Measurements from ENCODE around the gene DCTPP1. TPM values are rescaled to one million over a fixed set of nuclear protein-coding genes. Genes with fewer than 3 reads are reported as not detected.
"Not testable (repeated sequence)": the region's sequence is repeated elsewhere in the genome, so short reads cannot be mapped to it uniquely, and the experiment has no call there.

The DCTPP1 gene
- total RNA-seq, 1 donor from 2014 or later, result 14.5 TPM

GRCh38 chr16:30398661-30399434 lies 31.0 kb downstream of the DCTPP1 start:
- no peaks in the 10 kb centered on the region for H3K27me3 ChIP-seq
- peak overlapping the region; percentile 88 for H3K27ac ChIP-seq
- H3K4me1 ChIP-seq, result peaks cover 53% of the 10 kb centered on the region
- intact Hi-C loops (cut with DNase I), result no loop called here
- DNase-seq (ENCODE audit: extremely low spot score in 2 of 2), result no peak
- TF ChIP-seq POLR2A (IDR thresholded peaks at IDR 0.05), result no peak
- TF ChIP-seq POLR2AphosphoS5 (IDR thresholded peaks at IDR 0.05; ENCODE audit: insufficient read depth in 1 of 2, low read depth in 1 of 2), result no peak
- no peak for TF ChIP-seq CTCF (IDR thresholded peaks at IDR 0.05)
- H3K36me3 ChIP-seq, result no peaks in the 10 kb centered on the region
- H3K4me3 ChIP-seq, result no peak overlapping the region
- no peaks in the 10 kb centered on the region for H3K9me3 ChIP-seq

GRCh38 chr16:30397776-30398660 lies 31.8 kb downstream of the DCTPP1 start:
- Histone ChIP-seq H3K27me3 (no peaks in the 10 kb centered on the region), H3K4me1 (peaks cover 53% of the 10 kb centered on the region), H3K36me3 (no peaks in the 10 kb centered on the region), H3K9me3 (no peaks in the 10 kb centered on the region), H3K4me3 (no peak overlapping the region), H3K27ac (no peak overlapping the region)
- intact Hi-C loops (cut with DNase I), result no loop called here
- TF ChIP-seq CTCF (IDR thresholded peaks at IDR 0.05), result no peak
- TF ChIP-seq POLR2AphosphoS5 (IDR thresholded peaks at IDR 0.05; ENCODE audit: insufficient read depth in 1 of 2, low read depth in 1 of 2), result no peak
- TF ChIP-seq POLR2A (IDR thresholded peaks at IDR 0.05), result no peak
- no peak for DNase-seq (ENCODE audit: extremely low spot score in 2 of 2)

GRCh38 chr16:30397056-30397455 lies 32.8 kb downstream of the DCTPP1 start:
- H3K36me3 ChIP-seq, result no peaks in the 10 kb centered on the region
- no peak for DNase-seq (ENCODE audit: extremely low spot score in 2 of 2)
- no peaks in the 10 kb centered on the region for H3K9me3 ChIP-seq
- no peak overlapping the region for H3K27ac ChIP-seq
- intact Hi-C loops (cut with DNase I), result no loop called here
- H3K4me3 ChIP-seq, result no peak overlapping the region
- TF ChIP-seq CTCF (IDR thresholded peaks at IDR 0.05) (no peak), POLR2A (IDR thresholded peaks at IDR 0.05) (no peak), POLR2AphosphoS5 (IDR thresholded peaks at IDR 0.05; ENCODE audit: insufficient read depth in 1 of 2, low read depth in 1 of 2) (no peak)
- peaks cover 53% of the 10 kb centered on the region for H3K4me1 ChIP-seq
- no peaks in the 10 kb centered on the region for H3K27me3 ChIP-seq

GRCh38 chr16:30396627-30397026 lies 33.2 kb downstream of the DCTPP1 start:
- H3K4me3 ChIP-seq; H3K27me3 ChIP-seq; H3K27ac ChIP-seq; H3K36me3 ChIP-seq; H3K9me3 ChIP-seq; intact Hi-C loops (cut with DNase I); DNase-seq (ENCODE audit: extremely low spot score in 2 of 2): not testable (repeated sequence)
- peaks cover 53% of the 10 kb centered on the region for H3K4me1 ChIP-seq

- Histone ChIP-seq H3K27ac (peak overlapping the region; percentile 72), H3K4me3 (peak overlapping the region; percentile 83 to 95), H3K27me3 (no peaks in the 10 kb centered on the region), H3K9me3 (no peaks in the 10 kb centered on the region), H3K4me1 (peaks cover 52% of the 10 kb centered on the region), H3K36me3 (no peaks in the 10 kb centered on the region)
- no peak for TF ChIP-seq POLR2A (IDR thresholded peaks at IDR 0.05)
- TF ChIP-seq POLR2AphosphoS5 (IDR thresholded peaks at IDR 0.05; ENCODE audit: insufficient read depth in 1 of 2, low read depth in 1 of 2), result no peak
- TF ChIP-seq CTCF (IDR thresholded peaks at IDR 0.05), result no peak
- intact Hi-C loops (cut with DNase I), result no loop called here
- no peak for DNase-seq (ENCODE audit: extremely low spot score in 2 of 2)
These were observed 33.7 kb downstream of the DCTPP1 start for GRCh38 chr16:30395992-30396585.

Data from vagina (tissue), 2 donors.